NCI-H1092 (cell line): ENCODE results near the gene RET.
"Not testable (repeated sequence)": the region's sequence is repeated elsewhere in the genome, so short reads cannot be mapped to it uniquely, and the experiment has no call there.

ENCODE experiments used
- DNase-seq: peaks from one replicate; lab custom pipeline; 2025; lab: John Stamatoyannopoulos, UW

The RET gene

DNA sequence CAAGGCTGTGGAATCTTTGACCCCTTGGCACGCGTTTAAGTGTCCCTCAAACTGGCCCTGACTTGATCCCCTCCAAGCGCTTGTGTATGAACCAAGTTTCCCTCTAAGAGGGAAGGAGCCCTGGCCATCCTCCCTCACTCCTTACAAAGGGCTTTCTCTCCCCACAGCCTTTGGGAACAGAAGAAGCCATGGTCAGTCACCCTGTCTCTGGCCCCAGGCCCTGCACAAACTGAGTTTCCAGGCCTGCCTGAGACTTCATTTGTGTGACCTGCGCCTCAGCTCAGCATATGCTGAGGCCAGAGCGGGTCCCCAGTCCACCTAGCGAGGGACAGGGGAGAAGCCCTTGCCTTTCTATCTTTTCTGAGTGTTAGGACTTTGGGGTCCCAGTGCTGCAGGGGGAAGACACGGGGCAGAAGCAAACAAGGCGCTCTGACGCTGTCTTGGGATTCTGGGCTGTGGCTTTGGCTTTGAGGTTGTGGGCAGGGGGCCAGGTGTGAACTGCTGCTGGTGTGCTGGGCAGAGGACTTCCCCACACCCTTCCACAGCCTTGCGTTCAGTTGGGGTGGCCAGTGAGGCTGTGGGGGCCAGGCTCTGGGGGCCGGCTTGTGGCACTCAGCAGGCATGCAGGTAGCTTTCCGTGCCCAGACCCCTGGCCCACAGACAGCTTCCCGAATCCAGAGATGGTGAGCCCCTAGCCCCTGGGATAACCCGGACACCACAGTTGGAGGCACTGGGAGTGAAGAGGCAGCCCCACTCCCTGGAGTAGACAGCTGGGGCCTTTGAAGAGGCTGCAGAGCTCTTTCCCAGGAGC is 1.5 kb downstream of the RET start:
- no peak for DNase-seq

- no peak for DNase-seq
These were observed 2.1 kb downstream of the RET start for GRCh38 chr10:43078986-43079273.

DNA sequence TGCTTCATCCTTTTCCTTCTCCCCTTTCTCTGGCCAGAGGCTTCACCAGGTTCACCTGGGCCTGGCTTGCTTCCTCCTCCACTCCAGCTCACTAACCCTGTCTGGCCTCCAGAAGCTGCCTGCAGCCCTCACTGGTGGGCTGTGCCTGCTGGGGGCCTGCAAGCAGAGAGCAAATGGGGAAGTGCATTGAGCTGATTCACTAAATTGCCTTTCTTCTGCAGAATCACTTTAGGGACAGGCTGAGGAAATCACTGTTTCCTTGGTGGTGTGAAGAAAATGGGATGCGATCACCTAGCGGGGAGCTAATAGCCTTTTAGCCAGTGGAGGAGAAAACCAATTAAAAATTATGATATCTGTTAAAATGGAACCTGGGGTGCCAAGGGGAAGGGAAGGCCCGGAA is 3.0 kb downstream of the RET start:
- DNase-seq: no peak

DNA sequence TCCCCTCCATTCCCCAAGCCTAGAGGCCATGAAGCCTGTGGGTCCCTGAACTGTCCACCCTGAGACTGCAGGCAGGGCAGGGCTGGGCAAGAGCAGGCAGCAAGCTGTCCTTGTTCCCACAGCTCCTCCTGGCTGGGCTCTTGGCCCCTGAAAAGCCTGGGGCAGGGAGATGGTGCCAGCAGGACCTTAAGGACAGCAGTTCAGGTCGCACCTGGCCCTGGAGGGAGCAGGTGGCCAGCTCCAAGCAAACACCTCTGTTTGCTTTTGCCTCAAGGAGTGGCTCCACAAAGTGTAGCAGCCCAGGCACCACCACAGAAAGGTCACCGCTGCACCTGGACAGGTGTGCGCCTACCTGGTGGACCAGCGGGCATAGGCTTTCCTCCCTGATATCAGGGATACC is 5.2 kb downstream of the RET start:
- no peak for DNase-seq

- DNase-seq: no peak
These were observed 5.9 kb downstream of the RET start for GRCh38 chr10:43082746-43083145.

DNA sequence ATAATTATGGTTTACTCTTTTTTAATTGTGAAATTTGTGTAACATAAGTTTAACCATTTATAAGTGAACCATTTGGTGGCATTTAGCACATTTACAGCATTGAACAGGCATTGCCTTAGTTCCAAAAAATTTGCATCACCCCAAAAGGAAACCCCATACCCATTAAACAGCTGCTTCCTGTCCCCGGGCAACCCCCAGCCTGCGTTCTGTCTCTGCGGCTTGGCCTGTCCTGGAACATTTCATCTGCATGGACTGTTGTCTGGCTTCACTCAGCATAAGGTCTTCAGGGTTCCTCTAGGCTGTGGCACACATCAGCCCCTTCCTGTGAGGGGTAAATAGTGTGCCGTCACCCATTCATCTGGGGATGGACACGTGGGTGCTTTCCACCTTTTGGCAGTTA is 6.9 kb downstream of the RET start:
- no peak for DNase-seq

DNA sequence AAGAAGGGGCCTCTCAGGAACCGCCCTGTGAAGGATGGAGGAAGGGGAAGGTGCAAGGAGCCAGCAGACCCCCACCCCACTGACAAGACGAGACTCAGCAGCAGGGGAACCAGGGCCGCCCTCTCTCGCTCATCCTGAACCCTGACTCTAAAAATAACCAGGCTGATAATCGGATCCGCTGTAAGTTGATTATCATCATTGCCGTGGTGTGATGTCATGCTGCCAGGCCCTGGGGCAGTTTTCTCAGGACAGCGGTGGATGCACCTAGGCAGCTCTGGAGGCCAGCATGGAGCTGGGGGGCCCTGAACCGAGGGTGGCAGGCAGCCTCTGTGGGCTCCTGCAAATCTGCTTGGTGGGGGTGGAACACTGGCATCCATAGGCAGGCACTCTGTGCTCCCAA is 7.9 kb downstream of the RET start:
- DNase-seq: no peak

GRCh38 chr10:43086321-43086942 is 9.6 kb downstream of the RET start:
- DNase-seq: no peak

DNA sequence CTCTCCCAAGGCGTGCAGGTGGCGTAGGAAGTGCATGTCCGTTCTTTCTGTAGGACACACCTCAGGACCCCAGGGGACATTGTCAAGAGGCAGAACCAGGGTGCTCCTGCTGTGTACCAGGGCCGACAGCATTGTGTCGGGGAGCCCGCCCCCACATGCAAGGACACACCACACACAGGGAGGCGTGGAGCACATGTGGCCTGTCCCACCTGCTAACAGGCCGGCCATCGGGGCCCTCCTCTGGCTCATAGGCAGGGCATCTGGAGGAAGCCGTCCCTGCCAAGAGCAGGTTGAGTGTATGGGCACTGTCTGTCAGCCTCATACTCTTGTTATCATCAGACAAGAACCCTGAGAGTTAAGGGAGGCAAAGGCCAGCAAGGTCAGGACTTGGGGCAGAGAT is 12.7 kb downstream of the RET start:
- DNase-seq: no peak

DNA sequence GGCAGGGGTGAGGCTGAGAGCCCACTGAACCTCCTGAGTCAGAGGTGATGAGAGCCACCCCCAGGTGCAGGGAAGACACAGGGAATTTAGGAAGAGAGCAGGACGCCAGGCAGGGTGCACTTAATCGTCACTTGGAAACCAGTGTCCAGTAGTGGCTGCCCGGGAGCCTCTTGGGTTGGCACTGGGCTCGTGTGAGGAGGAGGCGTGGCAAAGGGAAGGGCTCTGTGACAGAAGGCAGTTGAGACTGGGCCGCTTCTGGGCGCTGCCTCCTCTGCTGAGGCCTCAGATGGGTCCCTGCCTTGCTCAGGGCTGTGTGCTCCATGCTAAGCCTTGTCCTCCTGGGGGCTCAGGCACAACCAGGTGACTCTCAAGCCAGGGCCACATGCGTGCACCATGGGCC is 13.3 kb downstream of the RET start:
- DNase-seq: no peak

DNA sequence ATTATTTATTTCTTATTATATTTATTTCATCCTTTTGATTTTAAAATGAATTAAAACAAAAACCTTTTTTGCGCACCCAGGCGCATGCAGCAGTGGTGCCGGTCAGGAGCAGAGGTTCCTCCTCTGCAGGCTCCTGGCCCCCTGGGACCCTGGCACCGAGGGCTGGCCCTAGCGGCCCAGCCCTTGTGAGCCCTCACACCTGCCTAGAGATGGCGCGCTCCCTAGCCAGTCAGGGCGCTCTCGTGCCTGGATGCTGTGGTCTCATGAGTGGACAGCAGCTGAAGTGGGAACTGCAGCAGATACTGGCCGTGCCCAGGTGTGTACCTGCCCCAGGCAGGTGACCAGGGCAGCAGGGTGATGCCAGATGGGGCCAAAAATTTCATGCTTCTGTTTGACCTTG is 13.8 kb downstream of the RET start:
- no peak for DNase-seq

- DNase-seq: no peak
These were observed 15.0 kb downstream of the RET start for GRCh38 chr10:43091846-43092245.

DNA sequence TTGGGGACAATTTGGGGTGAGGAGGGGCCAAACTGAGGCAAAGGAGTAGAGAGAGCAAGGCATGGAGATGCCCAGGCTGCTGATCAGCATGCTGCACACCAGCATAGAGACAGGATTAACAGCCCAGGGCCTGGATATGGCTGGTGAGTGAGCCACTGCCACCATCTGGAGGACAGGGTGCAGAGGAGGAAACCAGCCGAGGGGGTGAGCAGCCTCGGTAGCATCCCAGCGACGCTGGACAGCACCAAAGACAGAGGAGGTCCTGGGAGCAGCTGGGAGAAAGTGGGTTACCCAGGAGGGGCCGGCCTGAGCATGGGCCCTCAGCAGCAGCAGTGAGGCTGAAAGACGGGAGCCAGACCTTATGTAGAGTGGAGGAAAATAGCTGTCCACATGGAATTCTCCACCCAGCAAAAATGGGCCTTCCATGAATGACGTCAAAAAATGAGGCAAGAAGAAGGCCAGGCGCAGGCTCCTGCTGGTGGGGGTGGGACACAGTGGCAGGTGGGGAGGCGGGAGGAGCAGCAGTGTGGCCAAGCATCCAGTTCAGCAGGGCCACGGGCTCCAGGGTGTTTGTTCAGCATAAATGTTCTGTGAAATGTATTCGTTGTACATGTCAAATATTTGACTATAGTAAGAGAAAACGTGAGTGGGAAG is 16.7 kb downstream of the RET start:
- DNase-seq: no peak

GRCh38 chr10:43094085-43094484 is 17.2 kb downstream of the RET start:
- DNase-seq: no peak

DNA sequence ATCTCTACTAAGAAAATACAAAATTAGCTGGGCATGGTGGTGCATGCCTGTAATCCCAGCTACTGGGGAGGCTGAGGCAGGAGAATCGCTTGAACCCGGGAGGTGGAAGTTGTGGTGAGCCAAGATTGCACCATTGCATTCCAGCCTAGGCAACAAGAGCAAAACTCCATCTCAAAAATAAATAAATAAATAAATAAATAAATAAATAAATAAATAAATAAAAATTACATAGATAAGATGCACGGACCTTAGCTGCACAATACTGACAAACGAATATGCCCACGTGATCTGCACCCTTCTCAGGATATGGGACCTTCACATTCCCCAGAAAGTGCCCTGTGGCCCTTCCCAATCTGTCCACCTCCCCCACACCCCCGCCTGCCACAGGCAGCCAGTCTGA is 22.5 kb downstream of the RET start:
- not testable (repeated sequence) for DNase-seq

DNA sequence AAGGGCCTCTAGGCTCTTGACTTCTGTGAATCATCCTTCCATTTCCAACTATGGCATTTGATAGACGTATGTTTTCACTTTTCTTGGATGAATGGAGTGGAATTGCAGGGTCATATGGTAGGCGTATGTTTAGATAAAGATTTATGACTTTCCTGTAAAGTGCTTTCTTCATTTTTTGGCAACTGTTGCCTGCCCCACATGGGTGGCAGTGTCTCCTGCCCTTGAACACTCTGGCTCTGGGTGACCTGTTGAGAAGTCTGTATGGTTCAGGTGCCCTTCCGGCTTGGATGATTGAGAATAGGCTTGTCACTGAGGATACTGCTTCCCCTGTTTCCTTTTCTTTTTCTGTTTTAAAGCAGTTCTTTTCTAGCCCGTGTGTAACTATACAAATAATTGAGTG is 23.1 kb downstream of the RET start:
- no peak for DNase-seq

DNA sequence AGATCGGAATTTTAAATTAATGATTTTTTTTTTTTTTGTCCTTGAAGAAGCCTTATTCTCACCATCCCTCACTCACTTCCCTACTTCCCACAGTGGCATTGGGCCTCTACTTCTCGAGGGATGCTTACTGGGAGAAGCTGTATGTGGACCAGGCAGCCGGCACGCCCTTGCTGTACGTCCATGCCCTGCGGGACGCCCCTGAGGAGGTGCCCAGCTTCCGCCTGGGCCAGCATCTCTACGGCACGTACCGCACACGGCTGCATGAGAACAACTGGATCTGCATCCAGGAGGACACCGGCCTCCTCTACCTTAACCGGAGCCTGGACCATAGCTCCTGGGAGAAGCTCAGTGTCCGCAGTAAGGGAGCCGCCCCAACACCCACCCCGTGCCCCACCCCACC is 23.5 kb downstream of the RET start:
- no peak for DNase-seq

DNA sequence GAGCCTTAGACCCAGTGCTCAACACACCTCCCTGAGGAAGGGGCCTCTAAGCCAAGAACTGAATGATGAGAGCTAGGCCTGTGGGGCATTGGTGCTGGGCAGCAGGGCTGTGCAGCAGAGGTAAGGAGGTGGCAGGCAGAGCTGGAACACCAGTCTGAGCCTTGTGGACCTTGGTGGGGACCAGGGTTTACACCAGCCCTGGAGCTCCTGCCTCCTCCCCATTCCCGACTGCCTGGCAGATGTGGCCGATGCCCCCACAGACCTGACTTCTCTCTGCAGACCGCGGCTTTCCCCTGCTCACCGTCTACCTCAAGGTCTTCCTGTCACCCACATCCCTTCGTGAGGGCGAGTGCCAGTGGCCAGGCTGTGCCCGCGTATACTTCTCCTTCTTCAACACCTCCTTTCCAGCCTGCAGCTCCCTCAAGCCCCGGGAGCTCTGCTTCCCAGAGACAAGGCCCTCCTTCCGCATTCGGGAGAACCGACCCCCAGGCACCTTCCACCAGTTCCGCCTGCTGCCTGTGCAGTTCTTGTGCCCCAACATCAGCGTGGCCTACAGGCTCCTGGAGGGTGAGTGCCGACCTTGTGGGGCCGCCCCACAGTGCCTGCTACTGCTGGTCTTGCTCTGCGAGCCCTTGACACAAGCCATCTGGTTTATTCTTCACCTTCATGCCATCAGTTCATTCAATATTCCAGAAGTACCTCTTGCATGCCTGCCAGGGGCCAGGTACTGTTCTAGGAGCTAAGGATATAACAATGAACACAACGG is 25.4 kb downstream of the RET start:
- DNase-seq: no peak

- peak; percentile 59 for DNase-seq
These were observed 28.5 kb downstream of the RET start for GRCh38 chr10:43105102-43105955.

DNA sequence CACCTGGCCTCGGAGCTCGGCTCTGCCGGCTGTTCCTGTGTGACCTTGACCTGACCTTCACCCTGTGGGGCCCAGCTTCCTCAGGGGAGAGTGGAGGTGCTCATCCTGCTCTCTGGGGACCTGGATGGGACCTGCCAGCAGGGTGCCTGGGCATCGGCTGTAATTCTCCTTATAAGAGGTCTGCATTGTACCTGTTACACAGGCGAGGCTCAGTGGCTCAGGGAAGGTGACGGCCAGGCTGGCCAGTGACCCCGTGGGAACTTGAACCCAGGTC is 29.0 kb downstream of the RET start:
- DNase-seq: no peak

GRCh38 chr10:43106256-43107091 is 29.6 kb downstream of the RET start:
- DNase-seq: no peak
